CD4-positive, alpha-beta T cell treated with Interleukin-12 subunit alpha and Interleukin-12 subunit beta, for 1 hour (primary cell): Measurements from ENCODE around the gene TMEM272.

Experiments
- DNase-seq: peaks from one replicate; pipeline ENCODE4 v3.0.0-alpha.2; 2020

TMEM272 gene

GRCh38 chr13:51823863-51824262 lies 21.1 kb downstream of the TMEM272 start:
- no peak for DNase-seq

DNA sequence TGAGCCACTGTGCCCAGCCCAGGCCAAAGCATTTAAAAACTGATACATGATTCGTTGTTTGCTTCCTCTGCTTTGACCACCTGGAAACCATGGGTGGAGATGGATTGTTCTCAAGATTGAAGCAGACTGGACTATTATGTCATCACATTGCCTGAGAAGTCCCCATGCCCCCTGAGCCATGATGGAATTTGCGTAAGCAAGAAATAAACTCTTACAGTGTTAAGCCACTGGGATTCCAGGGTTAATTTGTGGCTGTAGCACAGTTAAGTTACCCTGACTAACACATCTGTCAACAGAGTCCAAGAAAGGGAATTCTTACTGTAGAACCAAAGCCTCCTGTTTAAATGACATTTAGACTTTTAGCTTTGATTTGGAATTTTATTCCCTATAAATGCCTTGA lies 21.6 kb downstream of the TMEM272 start:
- no peak for DNase-seq

GRCh38 chr13:51822106-51822815 lies 22.7 kb downstream of the TMEM272 start:
- no peak for DNase-seq

GRCh38 chr13:51821606-51822005 lies 23.4 kb downstream of the TMEM272 start:
- DNase-seq = peak; percentile 54

- DNase-seq = no peak
Measured at GRCh38 chr13:51820016-51820597, 24.9 kb downstream of the TMEM272 start.

DNA sequence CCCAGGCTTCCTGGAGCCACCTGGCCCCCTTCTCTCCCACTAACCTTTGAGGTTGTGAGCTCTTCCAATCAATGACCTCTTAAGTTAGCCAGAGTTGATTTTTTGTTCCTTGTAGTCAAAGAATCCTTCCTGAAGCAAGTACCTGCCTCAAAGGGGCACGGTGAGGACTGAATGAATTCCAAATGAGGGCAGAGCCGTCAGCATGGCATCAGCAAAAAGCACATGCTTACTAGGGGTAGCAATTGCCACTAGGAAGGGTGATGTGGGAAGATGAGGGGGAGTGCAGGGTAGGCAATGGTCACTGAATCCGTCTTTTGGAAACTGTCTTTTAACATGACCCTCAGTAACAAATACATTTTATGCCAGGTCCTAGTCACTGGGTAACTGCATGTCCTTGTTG lies 25.4 kb downstream of the TMEM272 start:
- DNase-seq = no peak

- DNase-seq = peak; percentile 55
Measured at GRCh38 chr13:51818781-51819511, 26.0 kb downstream of the TMEM272 start.

DNA sequence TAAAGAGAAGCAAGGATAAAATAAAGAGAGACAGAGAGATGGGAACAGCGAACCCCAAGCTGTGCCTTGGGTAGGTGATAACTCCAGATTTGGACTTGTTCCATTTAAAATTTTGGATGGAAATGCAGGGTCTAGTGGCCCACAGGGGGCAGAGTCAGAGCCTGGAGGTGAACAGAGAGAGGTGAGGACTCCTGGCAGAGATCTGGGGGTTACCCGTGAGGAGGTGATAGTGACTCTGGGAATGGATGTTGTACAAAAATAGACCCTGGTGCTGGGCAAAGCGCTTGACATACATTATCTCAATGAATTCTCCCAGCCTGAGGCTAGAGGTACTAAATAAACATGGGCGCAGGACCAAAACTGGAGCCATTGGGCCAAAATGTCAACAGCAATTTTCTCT lies 26.7 kb downstream of the TMEM272 start:
- no peak for DNase-seq

DNA sequence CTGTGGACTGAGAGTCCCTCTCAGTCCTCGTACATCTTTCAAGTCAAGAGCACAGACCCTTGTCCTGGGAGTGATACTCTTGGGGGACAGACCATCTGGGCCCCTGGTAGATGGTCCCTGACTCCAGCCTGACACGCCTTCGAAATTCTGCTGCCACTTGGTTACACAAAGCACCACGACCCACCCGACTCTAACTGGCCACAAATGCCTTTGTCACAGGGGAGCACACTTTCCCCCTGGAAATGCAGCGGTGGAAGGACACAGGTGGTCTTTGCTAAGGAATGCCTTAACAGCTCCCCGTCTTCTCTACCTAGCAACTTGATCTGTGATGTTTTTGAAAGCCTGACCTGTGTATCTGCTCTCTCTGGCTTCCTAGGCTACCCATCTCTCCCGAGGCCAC lies 27.3 kb downstream of the TMEM272 start:
- no peak for DNase-seq

DNA sequence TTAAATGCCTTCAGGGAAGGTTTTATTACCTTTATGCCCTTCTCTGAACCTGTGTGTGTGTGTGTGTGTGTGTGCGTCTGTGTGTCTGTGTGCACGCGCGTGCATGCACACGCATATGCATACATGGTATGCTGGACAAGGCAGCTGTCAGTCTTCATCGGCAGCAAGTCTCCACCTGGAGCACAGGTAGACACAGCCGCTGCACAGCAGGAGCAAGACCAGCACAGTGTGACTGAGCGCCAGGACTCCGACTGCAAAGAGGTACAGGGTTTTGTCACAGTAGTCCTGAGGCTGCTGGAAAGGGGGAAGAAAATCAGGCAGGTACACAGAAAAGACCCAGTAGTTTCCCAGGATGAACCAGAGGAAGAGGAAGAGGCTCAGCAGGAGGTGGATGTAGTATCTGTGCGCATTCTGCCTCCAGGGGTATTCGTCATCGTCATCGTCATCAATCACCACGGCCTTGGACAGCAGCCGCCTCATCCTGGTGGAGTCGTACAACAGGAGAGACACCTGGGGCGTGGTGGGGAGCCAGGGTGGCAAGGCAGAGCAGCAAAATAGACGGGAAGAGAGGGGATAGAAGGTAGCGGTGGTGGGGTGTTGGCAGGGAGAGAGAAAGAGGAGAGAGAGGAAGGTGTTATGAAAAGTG lies 28.2 kb downstream of the TMEM272 start:
- DNase-seq = no peak

GRCh38 chr13:51815848-51816247 lies 29.1 kb downstream of the TMEM272 start:
- DNase-seq = no peak

- peak; percentile 84 for DNase-seq
Measured at GRCh38 chr13:51814825-51815650, 29.9 kb downstream of the TMEM272 start.

DNA sequence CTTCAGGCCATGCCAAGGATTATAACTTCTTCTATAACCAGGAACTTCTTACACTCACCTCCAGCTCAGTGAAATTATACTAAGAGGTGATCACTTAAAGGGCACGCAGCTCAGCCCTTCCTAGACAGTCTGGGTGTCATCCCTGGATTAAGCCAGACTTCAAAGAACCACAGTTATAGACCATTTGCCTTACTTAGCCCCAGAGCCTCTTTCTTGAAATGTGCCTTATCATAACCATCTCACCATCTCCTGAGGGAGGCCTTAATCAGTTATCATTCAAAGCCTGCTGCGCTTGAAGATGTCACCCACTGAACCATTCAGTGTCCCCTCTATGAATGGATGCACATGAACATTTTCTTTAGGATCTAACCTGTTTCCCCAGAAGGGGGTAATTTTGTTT lies 30.9 kb downstream of the TMEM272 start:
- no peak for DNase-seq

DNA sequence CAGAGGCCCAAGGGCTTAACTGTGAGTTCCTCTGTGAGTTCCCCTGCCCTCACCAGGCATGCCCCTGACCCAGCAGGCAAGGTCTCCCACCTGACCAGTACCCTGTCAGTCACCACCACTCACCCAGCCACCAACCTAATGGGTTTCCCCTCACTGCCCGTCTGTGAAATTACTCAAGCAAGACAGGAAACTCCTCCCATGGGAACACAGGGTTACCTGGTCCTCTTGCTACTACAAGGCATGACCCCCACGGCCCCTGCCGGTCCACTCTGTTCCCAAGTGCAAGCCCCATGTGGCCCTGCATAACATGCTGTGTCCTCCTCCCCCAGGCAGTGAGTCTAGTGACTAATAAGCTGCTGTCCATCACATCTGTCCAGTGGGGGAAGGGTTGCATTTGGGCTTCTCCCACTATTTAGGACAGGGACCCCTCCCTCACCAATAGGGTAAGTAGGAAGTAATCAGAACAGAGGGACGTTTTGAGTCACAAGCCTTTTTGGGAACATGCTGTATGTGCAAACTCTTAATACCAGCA lies 33.0 kb downstream of the TMEM272 start:
- no peak for DNase-seq

GRCh38 chr13:51811046-51811445 lies 33.9 kb downstream of the TMEM272 start:
- no peak for DNase-seq

GRCh38 chr13:51808811-51809210 lies 36.2 kb downstream of the TMEM272 start:
- DNase-seq = no peak

DNA sequence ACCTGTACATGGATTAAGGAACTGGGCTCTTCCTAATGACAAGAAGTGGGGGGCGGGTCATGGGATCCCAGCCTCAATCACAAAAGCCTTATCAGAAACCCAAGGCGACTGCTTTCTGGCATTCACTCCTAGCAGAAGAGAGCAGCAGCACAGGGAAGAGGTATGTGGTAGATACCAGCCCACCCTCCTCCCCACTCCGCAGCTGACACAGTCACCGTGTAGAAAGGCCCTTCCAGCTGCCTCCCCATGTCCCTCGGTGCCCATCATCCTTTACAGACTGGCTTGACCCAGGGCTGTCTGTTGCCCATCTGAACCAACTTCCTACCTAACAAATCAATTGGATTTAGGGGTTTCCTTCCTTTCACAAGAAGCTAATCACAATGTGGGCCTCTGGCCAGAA lies 37.9 kb downstream of the TMEM272 start:
- no peak for DNase-seq

DNA sequence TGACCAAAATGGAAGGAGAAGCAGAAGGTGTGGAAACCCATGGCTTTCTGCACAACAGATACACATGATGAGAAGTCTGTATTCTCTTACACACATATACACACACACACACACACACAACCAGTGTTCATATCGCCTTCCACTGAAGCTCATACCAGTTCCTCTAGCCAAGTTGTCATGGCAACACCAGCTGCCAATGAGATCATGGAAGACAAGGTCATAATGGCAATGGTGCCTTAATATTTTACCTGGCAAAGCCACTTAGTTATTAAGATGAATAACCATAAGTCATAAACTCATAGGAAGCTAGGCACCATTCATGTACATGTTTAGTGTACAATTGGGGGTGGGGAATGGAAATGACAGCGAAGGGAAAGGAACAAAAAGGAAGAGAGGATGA lies 38.4 kb downstream of the TMEM272 start:
- peak; percentile 53 for DNase-seq

DNA sequence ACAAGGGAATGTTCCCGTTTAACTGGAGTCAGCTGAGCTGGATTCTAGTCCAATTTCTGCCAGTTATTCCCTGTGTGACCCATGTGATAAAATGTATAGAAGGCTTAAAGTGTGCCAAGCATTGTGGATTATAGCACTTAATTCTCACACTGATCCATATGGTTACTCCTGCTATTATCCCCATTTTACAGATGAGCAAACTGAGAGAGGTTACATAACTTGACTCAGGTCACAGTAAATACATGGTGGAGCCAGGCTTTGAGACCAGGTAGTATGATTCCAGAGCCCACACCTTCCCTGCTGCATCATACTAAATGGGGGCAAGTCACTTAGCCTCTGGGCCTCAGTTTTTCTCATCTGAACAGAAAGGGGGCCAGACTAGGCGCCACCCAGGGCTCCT lies 39.1 kb downstream of the TMEM272 start:
- DNase-seq = no peak

DNA sequence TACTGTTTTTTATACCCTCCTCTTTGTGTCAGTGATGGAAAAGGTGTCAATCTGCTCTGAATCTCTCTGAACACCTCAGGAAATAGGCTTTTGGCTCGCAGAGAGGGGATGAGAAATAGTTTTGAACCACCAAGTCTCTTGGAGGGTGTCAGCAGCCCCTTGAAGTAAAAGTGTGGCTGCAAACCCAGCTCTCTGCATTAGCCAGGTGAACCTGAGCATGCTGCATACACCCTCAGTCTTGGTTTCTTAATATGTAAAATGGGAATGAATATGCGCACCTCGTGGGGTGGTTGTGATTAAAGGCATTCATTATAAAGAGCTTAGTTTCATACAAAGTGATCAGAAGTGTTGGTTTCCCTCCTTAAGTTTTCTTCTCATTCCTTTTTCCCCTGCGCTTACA lies 39.7 kb downstream of the TMEM272 start:
- DNase-seq = no peak

- peak; percentile 60 for DNase-seq
Measured at GRCh38 chr13:51804295-51805172, 40.4 kb downstream of the TMEM272 start.
